Endodermal cell (in vitro differentiated cells): ENCODE results near the gene CORO2B. TPM values are rescaled to one million over a fixed set of nuclear protein-coding genes. Genes with fewer than 3 reads are reported as not detected.

ENCODE experiments used
- DNase-seq: peaks from one replicate; pipeline ENCODE4 v3.0.0-alpha.2; 2017
- H3K27ac ChIP-seq: 2 replicates; pipeline ENCODE4 v1.5.1; 2013; ENCODE audit warnings: mild to moderate bottlenecking, low read depth, low read length, moderate library complexity
- H3K27me3 ChIP-seq: 2 replicates; pipeline ENCODE4 v1.6.1; 2013; ENCODE audit warnings: mild to moderate bottlenecking, low read length, moderate library complexity; ENCODE audit not compliant: insufficient read depth, control insufficient read depth, poor library complexity, severe bottlenecking
- H3K36me3 ChIP-seq: 2 replicates; pipeline ENCODE4 v1.7.0; 2013; ENCODE audit warnings: mild to moderate bottlenecking, low read length, moderate library complexity; ENCODE audit not compliant: control insufficient read depth, insufficient read depth
- H3K4me1 ChIP-seq: one replicate; pipeline ENCODE4 v1.7.0; 2013; ENCODE audit warnings: low read length; ENCODE audit not compliant: control insufficient read depth, insufficient read depth
- H3K4me3 ChIP-seq: 2 replicates; pipeline ENCODE4 v1.5.1; 2013; ENCODE audit warnings: mild to moderate bottlenecking, low read length, moderate library complexity
- H3K9ac ChIP-seq: 2 replicates; pipeline ENCODE4 v1.6.1; 2013; ENCODE audit warnings: mild to moderate bottlenecking, low read length, moderate library complexity; ENCODE audit not compliant: poor library complexity, severe bottlenecking; ENCODE audit errors: extremely low read depth
- H3K9me3 ChIP-seq: 2 replicates; pipeline ENCODE4 v1.6.1; 2013; ENCODE audit warnings: mild to moderate bottlenecking, low read length, moderate library complexity; ENCODE audit not compliant: control insufficient read depth
- H3K27ac Mint-ChIP-seq: 2 replicates; pipeline ENCODE4 v1.8.0; 2020; ENCODE audit warnings: mixed read lengths
- H3K27me3 Mint-ChIP-seq: 2 replicates; pipeline ENCODE4 v1.8.0; 2021; ENCODE audit warnings: mild to moderate bottlenecking, mixed read lengths; ENCODE audit not compliant: insufficient read depth
- H3K36me3 Mint-ChIP-seq: 2 replicates; pipeline ENCODE4 v1.8.0; 2020; ENCODE audit warnings: low read depth, mixed read lengths
- H3K4me1 Mint-ChIP-seq: 2 replicates; pipeline ENCODE4 v1.8.0; 2020; ENCODE audit warnings: mixed read lengths
- H3K4me3 Mint-ChIP-seq: 2 replicates; pipeline ENCODE4 v1.8.0; 2020; ENCODE audit warnings: mild to moderate bottlenecking, moderate library complexity, mixed read lengths
- H3K9me3 Mint-ChIP-seq: 2 replicates; pipeline ENCODE4 v1.8.0; 2020; ENCODE audit warnings: mild to moderate bottlenecking, mixed read lengths
- CTCF ChIP-seq: fragments of 200-600 bp; sonication (generic); conservative IDR thresholded peaks from 2 replicates; pipeline ENCODE4 v1.5.0; 2021; ENCODE audit warnings: antibody characterized with exemption, mild to moderate bottlenecking
- WGBS, 2 experiments: methylation state at CpG; one replicate each; pipeline versions ENCODE4 v1.1.5 to v1.1.7; 2013; ENCODE audit warnings: missing lambda C conversion rate in 2 of 2, mixed read lengths in 1 of 2; ENCODE audit not compliant: insufficient coverage in 1 of 2, insufficient read length in 1 of 2; 5-methylcytosine and 5-hydroxymethylcytosine counted together
- total RNA-seq, 2 donors: library from RNA; stranded (reverse); fragmentation: NEBNext Ultra II Directional in 1 of 2; extraction: Animal tissue kit (Norgen Biotek cat#: 25700) in 1 of 2; gene quantifications; 2 replicates in 1 of 2; 3 replicates in 1 of 2; pipeline ENCODE4 v1.2.1, GENCODE V29; 2021

The CORO2B gene
- total RNA-seq, 2 donors from 2014 or later: 1.1 to 1.2 TPM

GRCh38 chr15:68617777-68618176 lies 39.0 kb downstream of the CORO2B start:
- H3K4me3 Mint-ChIP-seq: no peak overlapping the region
- H3K9me3 Mint-ChIP-seq: no peaks in the 10 kb centered on the region
- Histone ChIP-seq H3K36me3 (no peaks in the 10 kb centered on the region), H3K27ac (no peak overlapping the region), H3K27me3 (no peaks in the 10 kb centered on the region), H3K4me1 (peaks cover 10% of the 10 kb centered on the region), H3K9ac (no peak overlapping the region), H3K9me3 (no peaks in the 10 kb centered on the region), H3K4me3 (no peak overlapping the region)
- DNase-seq: no peak
- TF ChIP-seq CTCF: no peak
- H3K36me3 Mint-ChIP-seq: no peaks in the 10 kb centered on the region
- no peaks in the 10 kb centered on the region for H3K27me3 Mint-ChIP-seq
- WGBS, 2 experiments: 100% methylated on average over 1 of the region's 1 CpG; no CpG with 5 or more reads in 1 of the 2 experiments
- H3K27ac Mint-ChIP-seq: no peak overlapping the region
- H3K4me1 Mint-ChIP-seq: peaks cover 8% of the 10 kb centered on the region

GRCh38 chr15:68618394-68618793 lies 39.6 kb downstream of the CORO2B start:
- Histone ChIP-seq H3K9me3 (no peaks in the 10 kb centered on the region), H3K9ac (no peak overlapping the region), H3K36me3 (no peaks in the 10 kb centered on the region), H3K4me1 (peaks cover 10% of the 10 kb centered on the region), H3K27ac (no peak overlapping the region), H3K4me3 (no peak overlapping the region), H3K27me3 (no peaks in the 10 kb centered on the region)
- Mint-ChIP-seq H3K27ac (no peak overlapping the region), H3K4me3 (no peak overlapping the region), H3K4me1 (peaks cover 8% of the 10 kb centered on the region), H3K36me3 (no peaks in the 10 kb centered on the region), H3K27me3 (no peaks in the 10 kb centered on the region), H3K9me3 (no peaks in the 10 kb centered on the region)
- WGBS, 2 experiments: 89 to 91% methylated on average over 4 of the region's 4 CpGs
- no peak for TF ChIP-seq CTCF
- no peak for DNase-seq

GRCh38 chr15:68618908-68619698 lies 40.3 kb downstream of the CORO2B start:
- Mint-ChIP-seq H3K4me3 (no peak overlapping the region), H3K27ac (no peak overlapping the region), H3K4me1 (peaks cover 8% of the 10 kb centered on the region), H3K36me3 (no peaks in the 10 kb centered on the region), H3K27me3 (no peaks in the 10 kb centered on the region), H3K9me3 (no peaks in the 10 kb centered on the region)
- Histone ChIP-seq H3K4me1 (peaks cover 10% of the 10 kb centered on the region), H3K36me3 (no peaks in the 10 kb centered on the region), H3K27me3 (no peaks in the 10 kb centered on the region), H3K27ac (no peak overlapping the region), H3K9ac (no peak overlapping the region), H3K9me3 (no peaks in the 10 kb centered on the region), H3K4me3 (no peak overlapping the region)
- no peak for DNase-seq
- WGBS, 2 experiments: 90 to 93% methylated on average over 2 to 4 of the region's 4 CpGs
- TF ChIP-seq CTCF: no peak
